B cell (primary cell): Measurements from ENCODE around the gene MTFR1L. TPM values are rescaled to one million over a fixed set of nuclear protein-coding genes. Genes with fewer than 3 reads are reported as not detected.

ENCODE experiments used
- ATAC-seq: fragments of 200-7000 bp; cut with Tn5 transposase; one replicate; pipeline ENCODE4 v1.10.0; 2021; ENCODE audit warnings: low read depth, mild to moderate bottlenecking, moderate number of reproducible peaks, moderate library complexity
- CTCF ChIA-PET: fragments of 350-600 bp; sonication (Branson Sonifier 250); formaldehyde crosslinking; loops from one replicate; lab custom pipeline; 2021; ENCODE audit warnings: antibody characterized with exemption, inconsistent platforms; lab: Charles Lee
- POLR2A ChIA-PET: fragments of 350-600 bp; sonication (Branson Sonifier 250); formaldehyde crosslinking; loops from one replicate; lab custom pipeline; 2021; ENCODE audit warnings: antibody characterized with exemption; lab: Charles Lee
- DNase-seq: peaks from one replicate; pipeline ENCODE4 v3.0.0; 2013
- H2AFZ ChIP-seq: 2 replicates; pipeline ENCODE4 v1.6.1; 2012; ENCODE audit warnings: mild to moderate bottlenecking, low read depth, low read length; ENCODE audit not compliant: insufficient read depth, poor library complexity, severe bottlenecking
- H3K27ac ChIP-seq, 2 donors: 1 replicate in 1 of 2; 2 replicates in 1 of 2; pipeline ENCODE4 v1.5.1; 2012 to 2013; ENCODE audit warnings: low read length in 2 of 2, mild to moderate bottlenecking in 2 of 2, moderate library complexity in 1 of 2
- H3K27me3 ChIP-seq, 4 experiments: fragments of 200-600 bp in 1 of 4; sonication (generic) in 1 of 4; replicated peaks in 1 of 4; 1 replicate in 2 of 4; 2 replicates in 2 of 4; pipeline versions ENCODE4 v1.6.1 to v1.7.0; 2013 to 2016; ENCODE audit warnings: low read length in 3 of 4, mild to moderate bottlenecking in 2 of 4, mixed read lengths in 1 of 4, moderate library complexity in 1 of 4; ENCODE audit not compliant: insufficient read depth in 4 of 4, control insufficient read depth in 3 of 4; ENCODE audit errors: control extremely low read depth in 1 of 4
- H3K36me3 ChIP-seq, 2 experiments: replicated peaks in 1 of 2; 1 replicate in 1 of 2; 2 replicates in 1 of 2; pipeline versions ENCODE4 v1.6.1 to v1.7.1; 2013; ENCODE audit warnings: low read length in 1 of 2; ENCODE audit not compliant: insufficient read depth in 2 of 2, control insufficient read depth in 1 of 2; ENCODE audit errors: control extremely low read depth in 1 of 2, extremely low read depth in 1 of 2
- H3K4me1 ChIP-seq, 2 donors: fragments of 200-600 bp in 1 of 2; sonication (generic) in 1 of 2; 1 replicate in 1 of 2; 2 replicates in 1 of 2; pipeline versions ENCODE4 v1.5.1 to v1.6.1; 2013 to 2017; ENCODE audit warnings: low read length in 2 of 2; ENCODE audit not compliant: control insufficient read depth in 2 of 2, insufficient read depth in 2 of 2
- H3K4me2 ChIP-seq: replicated peaks from 2 replicates; pipeline ENCODE3; 2012; ENCODE audit warnings: mild to moderate bottlenecking, low read depth, low read length; ENCODE audit not compliant: poor library complexity, severe bottlenecking
- H3K4me3 ChIP-seq, 5 experiments: fragments of 200-600 bp in 1 of 5; sonication (generic) in 1 of 5; 1 replicate in 3 of 5; 2 replicates in 2 of 5; pipeline versions ENCODE4 v1.5.1 to v1.7.0; 2011 to 2016; ENCODE audit warnings: low read length in 4 of 5, mild to moderate bottlenecking in 4 of 5, low read depth in 2 of 5, control low read depth in 1 of 5, moderate library complexity in 1 of 5; ENCODE audit not compliant: insufficient read depth in 1 of 5; ENCODE audit errors: control extremely low read depth in 1 of 5, extremely low read depth in 1 of 5
- H3K79me2 ChIP-seq: fragments of 200-600 bp; sonication (generic); one replicate; pipeline ENCODE4 v1.6.0; 2016; ENCODE audit warnings: low read length; ENCODE audit not compliant: control insufficient read depth, insufficient read depth
- H3K9ac ChIP-seq: fragments of 200-600 bp; sonication (generic); 2 replicates; pipeline ENCODE4 v1.6.1; 2017; ENCODE audit warnings: mild to moderate bottlenecking, low read length, moderate library complexity
- H3K9me3 ChIP-seq, 3 donors: one replicate each; pipeline versions ENCODE4 v1.6.1 to v1.7.1; 2013; ENCODE audit warnings: low read length in 2 of 3; ENCODE audit not compliant: control insufficient read depth in 2 of 3, insufficient read depth in 1 of 3; ENCODE audit errors: control extremely low read depth in 1 of 3
- H4K20me1 ChIP-seq: 2 replicates; pipeline ENCODE4 v1.6.0; 2012; ENCODE audit warnings: mild to moderate bottlenecking, low read length; ENCODE audit not compliant: insufficient read depth, control insufficient read depth, poor library complexity, severe bottlenecking
- H3K27ac Mint-ChIP-seq: one replicate; pipeline ENCODE4 v1.8.0; 2021; ENCODE audit warnings: mixed read lengths
- H3K27me3 Mint-ChIP-seq: one replicate; pipeline ENCODE4 v1.8.0; 2021; ENCODE audit warnings: mixed read lengths
- H3K4me1 Mint-ChIP-seq: one replicate; pipeline ENCODE4 v1.8.0; 2021; ENCODE audit warnings: mixed read lengths
- H3K4me3 Mint-ChIP-seq: one replicate; pipeline ENCODE4 v1.8.0; 2021; ENCODE audit warnings: mixed read lengths
- H3K9me3 Mint-ChIP-seq: one replicate; pipeline ENCODE4 v1.8.0; 2022; ENCODE audit warnings: mixed read lengths; ENCODE audit not compliant: insufficient read depth
- EZH2 ChIP-seq: IDR thresholded peaks from 2 replicates; pipeline ENCODE4 v1.6.1; 2012; ENCODE audit warnings: borderline replicate concordance, low read depth, mild to moderate bottlenecking, moderate library complexity, low read length; ENCODE audit not compliant: insufficient read depth, poor library complexity, severe bottlenecking
- WGBS: methylation state at CpG from one replicate; pipeline ENCODE4 v1.1.5; 2013; ENCODE audit warnings: missing lambda C conversion rate; ENCODE audit not compliant: insufficient coverage; 5-methylcytosine and 5-hydroxymethylcytosine counted together
- intact Hi-C: fragments of 100-400 bp; cut with micrococcal nuclease; formaldehyde crosslinking; loops from one replicate; pipeline ENCODE4 v1.10.0; 2022
- polyA plus RNA-seq: library from polyadenylated mRNA; depleted of rRNA; stranded (reverse); fragments of >200 nt; gene quantifications from 2 replicates; pipeline ENCODE4 v1.2.3, GENCODE V29; 2012
- total RNA-seq, 2 donors: library from RNA; stranded (reverse); fragments of 120-200 nt in 1 of 2; gene quantifications; 1 replicate in 1 of 2; 2 replicates in 1 of 2; pipeline versions ENCODE4 v1.2.3 to v1.2.4, GENCODE V29; 2013 to 2022
- TF ChIP-seq, protein P1 (sequence below): fragments of 200-600 bp; IDR thresholded peaks from one replicate; pipeline ENCODE4 v1.8.0; 2022; ENCODE audit warnings: antibody characterized with exemption, mild to moderate bottlenecking

Gene MTFR1L
- total and polyA plus RNA-seq, 2 donors (not counting 1 experiment from before 2014, with no cell fraction given) = 41.5 to 44.6 TPM

DNA sequence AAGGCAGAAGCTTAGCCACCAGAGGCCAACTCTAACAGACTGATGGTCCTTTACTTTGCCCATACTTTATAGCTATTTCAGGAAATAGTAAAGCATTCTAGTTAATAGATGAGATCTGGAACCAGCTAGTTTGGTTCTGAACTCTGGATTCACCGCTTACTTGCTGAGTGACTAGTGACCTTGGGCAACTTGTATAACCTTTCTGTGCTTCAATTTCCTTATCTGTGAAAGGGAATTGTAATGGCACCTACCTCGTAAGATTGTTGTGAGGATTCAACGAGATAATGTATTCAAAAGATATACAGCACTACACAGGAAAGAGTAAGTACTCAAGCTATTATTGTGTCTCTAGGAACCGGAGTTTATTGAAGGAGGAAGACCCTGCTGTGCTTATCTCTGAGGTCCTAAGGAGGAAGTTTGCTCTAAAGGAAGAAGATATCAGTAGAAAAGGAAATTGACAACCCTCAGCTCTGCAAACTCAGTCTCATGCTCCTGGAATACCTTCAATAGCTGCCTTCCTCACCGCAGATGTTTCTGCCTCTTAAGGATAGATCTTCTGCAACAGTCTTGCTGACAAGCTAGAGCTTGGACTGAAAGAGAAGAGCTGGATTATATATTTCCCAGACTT lies 11.9 kb downstream of the MTFR1L start:
- no peak overlapping the region for H3K4me3 ChIP-seq
- no peaks in the 10 kb centered on the region for H3K27me3 ChIP-seq
- no peak overlapping the region for H2AFZ ChIP-seq
- DNase-seq (no peak), ATAC-seq (no peak)
- no peak overlapping the region for H3K27ac ChIP-seq
- H3K4me1 Mint-ChIP-seq = no peaks in the 10 kb centered on the region
- H4K20me1 ChIP-seq = no peaks in the 10 kb centered on the region
- no peaks in the 10 kb centered on the region for H3K79me2 ChIP-seq
- ChIA-PET CTCF (interaction anchor here (2.0 kb wide), 1 partner anchor 12 kb away, joined by 4 read pairs; the partner anchor contains the start of gene MTFR1L), POLR2A (interaction anchor here (1.8 kb wide), 1 partner anchor 11 kb away, joined by 5 read pairs; no protein-coding TSS in a partner anchor)
- 100% methylated on average over 1 of the region's 5 CpGs for WGBS
- H3K36me3 ChIP-seq = peaks cover 17 to 73% of the 10 kb centered on the region in 2 experiments
- TF ChIP-seq EZH2 = no peak
- TF ChIP-seq, protein P1, sequence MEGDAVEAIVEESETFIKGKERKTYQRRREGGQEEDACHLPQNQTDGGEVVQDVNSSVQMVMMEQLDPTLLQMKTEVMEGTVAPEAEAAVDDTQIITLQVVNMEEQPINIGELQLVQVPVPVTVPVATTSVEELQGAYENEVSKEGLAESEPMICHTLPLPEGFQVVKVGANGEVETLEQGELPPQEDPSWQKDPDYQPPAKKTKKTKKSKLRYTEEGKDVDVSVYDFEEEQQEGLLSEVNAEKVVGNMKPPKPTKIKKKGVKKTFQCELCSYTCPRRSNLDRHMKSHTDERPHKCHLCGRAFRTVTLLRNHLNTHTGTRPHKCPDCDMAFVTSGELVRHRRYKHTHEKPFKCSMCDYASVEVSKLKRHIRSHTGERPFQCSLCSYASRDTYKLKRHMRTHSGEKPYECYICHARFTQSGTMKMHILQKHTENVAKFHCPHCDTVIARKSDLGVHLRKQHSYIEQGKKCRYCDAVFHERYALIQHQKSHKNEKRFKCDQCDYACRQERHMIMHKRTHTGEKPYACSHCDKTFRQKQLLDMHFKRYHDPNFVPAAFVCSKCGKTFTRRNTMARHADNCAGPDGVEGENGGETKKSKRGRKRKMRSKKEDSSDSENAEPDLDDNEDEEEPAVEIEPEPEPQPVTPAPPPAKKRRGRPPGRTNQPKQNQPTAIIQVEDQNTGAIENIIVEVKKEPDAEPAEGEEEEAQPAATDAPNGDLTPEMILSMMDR = no peak
- no peaks in the 10 kb centered on the region for H3K4me1 ChIP-seq
- no peak overlapping the region for H3K9ac ChIP-seq
- H3K9me3 Mint-ChIP-seq = no peaks in the 10 kb centered on the region
- H3K27me3 Mint-ChIP-seq = no peaks in the 10 kb centered on the region
- H3K4me3 Mint-ChIP-seq = no peak overlapping the region
- H3K27ac Mint-ChIP-seq = no peak overlapping the region
- intact Hi-C loops = no loop called here
- no peak overlapping the region for H3K4me2 ChIP-seq
- no peaks in the 10 kb centered on the region for H3K9me3 ChIP-seq

DNA sequence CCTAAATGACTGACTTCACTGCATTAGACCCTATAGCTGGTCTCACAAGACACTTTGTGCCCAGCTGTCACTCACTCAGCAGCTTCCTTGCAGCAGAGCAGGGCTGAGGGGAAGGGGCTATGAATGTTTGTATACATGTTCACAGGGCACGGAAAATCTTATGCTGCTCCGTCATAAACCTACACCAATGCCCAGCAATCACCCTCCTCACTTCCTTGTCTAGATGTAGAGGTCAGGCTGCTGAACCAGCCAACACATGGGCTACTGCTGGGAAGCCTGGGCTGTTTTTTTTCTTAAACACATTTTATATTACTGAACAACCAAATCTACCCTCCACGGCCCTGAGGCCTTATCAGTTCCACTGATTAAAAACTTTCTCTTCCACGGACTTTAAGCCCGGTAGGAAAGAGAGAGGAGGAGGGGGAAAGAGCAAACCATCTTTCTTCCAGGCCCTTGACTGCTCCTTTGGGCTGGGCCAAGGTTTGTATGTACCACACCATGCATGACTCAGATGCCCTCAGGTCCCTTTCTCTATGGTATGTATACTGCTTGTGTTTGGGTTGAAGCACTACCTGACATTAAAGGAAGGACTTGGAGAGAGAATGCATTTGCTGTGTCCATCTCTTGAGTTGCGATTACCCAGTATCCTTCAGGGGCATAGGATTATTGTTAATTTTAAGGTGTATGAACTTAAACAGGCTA lies 12.7 kb downstream of the MTFR1L start:
- no peaks in the 10 kb centered on the region for H3K9me3 ChIP-seq
- no peaks in the 10 kb centered on the region for H3K27me3 Mint-ChIP-seq
- no peaks in the 10 kb centered on the region for H3K9me3 Mint-ChIP-seq
- WGBS = 100% methylated on average over 1 of the region's 6 CpGs
- DNase-seq (no peak), ATAC-seq (no peak)
- H3K4me1 Mint-ChIP-seq = no peaks in the 10 kb centered on the region
- no peaks in the 10 kb centered on the region for H3K79me2 ChIP-seq
- H3K4me1 ChIP-seq = no peaks in the 10 kb centered on the region
- H3K4me3 Mint-ChIP-seq = no peak overlapping the region
- TF ChIP-seq, protein P1 = no peak
- no peak for TF ChIP-seq EZH2
- no peak overlapping the region for H2AFZ ChIP-seq
- no peak overlapping the region for H3K27ac ChIP-seq
- no peak overlapping the region for H3K27ac Mint-ChIP-seq
- H3K27me3 ChIP-seq = no peaks in the 10 kb centered on the region
- ChIA-PET POLR2A (no interaction called here), CTCF (interaction anchor here (2.0 kb wide), 1 partner anchor 12 kb away, joined by 4 read pairs; the partner anchor contains the start of gene MTFR1L)
- no peak overlapping the region for H3K4me3 ChIP-seq
- H4K20me1 ChIP-seq = no peaks in the 10 kb centered on the region
- H3K36me3 ChIP-seq = peaks cover 17 to 67% of the 10 kb centered on the region in 2 experiments
- no peak overlapping the region for H3K4me2 ChIP-seq
- H3K9ac ChIP-seq = no peak overlapping the region
- intact Hi-C loops = no loop called here
